Nephron progenitor cell (in vitro differentiated cells): Measurements from ENCODE around the gene IFNAR1.

Source experiments
- DNase-seq: peaks from one replicate; pipeline ENCODE4 v3.0.0; 2021
- H3K27ac Mint-ChIP-seq: 2 replicates; pipeline ENCODE4 v1.8.0; 2021; ENCODE audit warnings: mild to moderate bottlenecking, moderate library complexity, mixed read lengths
- H3K27me3 Mint-ChIP-seq: 2 replicates; pipeline ENCODE4 v1.8.0; 2021; ENCODE audit warnings: mild to moderate bottlenecking, low read depth, mixed read lengths; ENCODE audit not compliant: poor library complexity
- H3K36me3 Mint-ChIP-seq: 2 replicates; pipeline ENCODE4 v1.8.0; 2021; ENCODE audit warnings: low read depth, mixed read lengths
- H3K4me1 Mint-ChIP-seq: 2 replicates; pipeline ENCODE4 v1.8.0; 2021; ENCODE audit warnings: mixed read lengths
- H3K4me3 Mint-ChIP-seq: 2 replicates; pipeline ENCODE4 v1.8.0; 2021; ENCODE audit warnings: mild to moderate bottlenecking, moderate library complexity, mixed read lengths
- H3K9me3 Mint-ChIP-seq: 2 replicates; pipeline ENCODE4 v1.8.0; 2021; ENCODE audit warnings: mild to moderate bottlenecking, moderate library complexity, mixed read lengths
- TF ChIP-seq, protein P1 (sequence below): fragments of 200-600 bp; sonication (generic); IDR thresholded peaks from 2 replicates; pipeline ENCODE4 v1.5.0; 2021; ENCODE audit warnings: antibody characterized with exemption

The IFNAR1 gene

DNA sequence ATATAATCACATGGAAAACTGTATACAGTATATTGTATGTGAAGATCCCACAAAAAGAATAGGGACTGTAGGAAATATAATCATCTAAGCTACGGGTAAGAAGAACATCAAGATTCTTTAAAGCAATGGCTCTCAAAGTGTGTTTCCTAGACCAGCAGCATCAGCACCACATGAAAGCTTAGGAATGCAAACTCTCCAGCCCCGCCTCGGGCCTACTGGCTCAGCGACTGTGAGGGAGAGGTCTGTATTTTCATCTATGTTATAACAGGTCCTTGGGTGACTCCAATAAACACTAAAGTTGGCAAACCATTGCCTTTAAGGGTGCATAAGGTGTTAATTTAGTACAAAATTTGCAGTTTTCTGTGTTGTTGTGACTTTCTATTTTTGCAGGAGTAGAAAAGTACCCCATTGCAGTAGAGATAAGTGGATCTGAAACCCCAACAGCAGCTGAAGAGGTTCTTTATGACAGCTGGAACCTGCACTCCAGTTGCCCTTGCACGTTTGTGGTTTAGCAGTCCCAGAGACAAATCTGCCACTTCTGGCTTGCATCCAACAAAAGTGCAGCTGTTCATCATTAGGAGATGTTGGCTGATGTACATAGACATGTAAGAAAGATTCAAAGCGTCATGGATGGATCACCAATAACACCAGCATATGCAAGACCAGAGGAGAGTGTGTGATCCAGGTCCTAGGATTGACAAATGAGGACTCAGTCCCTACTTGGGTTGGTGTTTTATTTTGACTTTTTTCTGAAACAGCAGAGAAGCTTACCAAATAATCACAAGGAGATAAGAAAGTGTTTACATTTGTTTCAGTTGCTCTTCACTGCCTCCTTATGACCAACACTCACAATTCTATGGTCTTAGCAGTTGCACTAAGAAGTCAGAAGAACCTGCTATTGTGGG is 15.9 kb upstream of the IFNAR1 start:
- H3K4me3 Mint-ChIP-seq: no peak overlapping the region
- no peaks in the 10 kb centered on the region for H3K4me1 Mint-ChIP-seq
- no peak overlapping the region for H3K27ac Mint-ChIP-seq

GRCh38 chr21:33309778-33310177 is 15.0 kb upstream of the IFNAR1 start:
- Mint-ChIP-seq H3K4me3 (no peak overlapping the region), H3K27me3 (peaks cover 14% of the 10 kb centered on the region), H3K27ac (no peak overlapping the region), H3K4me1 (no peaks in the 10 kb centered on the region), H3K36me3 (no peaks in the 10 kb centered on the region), H3K9me3 (peaks cover 13% of the 10 kb centered on the region)
- no peak for DNase-seq
- TF ChIP-seq, protein P1, sequence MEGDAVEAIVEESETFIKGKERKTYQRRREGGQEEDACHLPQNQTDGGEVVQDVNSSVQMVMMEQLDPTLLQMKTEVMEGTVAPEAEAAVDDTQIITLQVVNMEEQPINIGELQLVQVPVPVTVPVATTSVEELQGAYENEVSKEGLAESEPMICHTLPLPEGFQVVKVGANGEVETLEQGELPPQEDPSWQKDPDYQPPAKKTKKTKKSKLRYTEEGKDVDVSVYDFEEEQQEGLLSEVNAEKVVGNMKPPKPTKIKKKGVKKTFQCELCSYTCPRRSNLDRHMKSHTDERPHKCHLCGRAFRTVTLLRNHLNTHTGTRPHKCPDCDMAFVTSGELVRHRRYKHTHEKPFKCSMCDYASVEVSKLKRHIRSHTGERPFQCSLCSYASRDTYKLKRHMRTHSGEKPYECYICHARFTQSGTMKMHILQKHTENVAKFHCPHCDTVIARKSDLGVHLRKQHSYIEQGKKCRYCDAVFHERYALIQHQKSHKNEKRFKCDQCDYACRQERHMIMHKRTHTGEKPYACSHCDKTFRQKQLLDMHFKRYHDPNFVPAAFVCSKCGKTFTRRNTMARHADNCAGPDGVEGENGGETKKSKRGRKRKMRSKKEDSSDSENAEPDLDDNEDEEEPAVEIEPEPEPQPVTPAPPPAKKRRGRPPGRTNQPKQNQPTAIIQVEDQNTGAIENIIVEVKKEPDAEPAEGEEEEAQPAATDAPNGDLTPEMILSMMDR: no peak

More for the DNA sequence above, 15.9 kb upstream of the IFNAR1 start:
- Mint-ChIP-seq H3K9me3 (peaks cover 12% of the 10 kb centered on the region), H3K27me3 (peaks cover 8% of the 10 kb centered on the region), H3K36me3 (no peaks in the 10 kb centered on the region)
- TF ChIP-seq, protein P1: no peak
- no peak for DNase-seq

DNA sequence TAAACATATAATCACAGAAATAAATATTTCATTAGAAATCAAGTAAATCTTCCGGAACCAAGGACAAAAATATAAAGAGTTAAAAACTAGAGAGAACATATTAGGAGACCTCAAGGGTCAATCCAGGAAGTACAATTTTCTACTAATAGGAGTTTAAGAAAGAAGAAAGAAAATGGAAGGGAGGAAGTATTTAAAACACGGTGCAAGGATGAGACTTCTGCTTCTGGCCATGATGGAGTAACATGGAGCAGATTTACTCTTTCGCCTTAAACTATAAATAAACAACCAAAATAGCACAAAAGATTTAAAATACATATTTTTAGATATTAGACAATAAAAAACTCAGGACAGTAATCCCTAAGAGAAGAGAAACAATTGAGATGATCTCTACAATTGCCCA is 12.6 kb upstream of the IFNAR1 start:
- TF ChIP-seq, protein P1: no peak
- Mint-ChIP-seq H3K4me1 (no peaks in the 10 kb centered on the region), H3K27ac (no peak overlapping the region), H3K27me3 (peaks cover 19% of the 10 kb centered on the region), H3K4me3 (no peak overlapping the region), H3K36me3 (no peaks in the 10 kb centered on the region), H3K9me3 (peaks cover 13% of the 10 kb centered on the region)
- DNase-seq: no peak

DNA sequence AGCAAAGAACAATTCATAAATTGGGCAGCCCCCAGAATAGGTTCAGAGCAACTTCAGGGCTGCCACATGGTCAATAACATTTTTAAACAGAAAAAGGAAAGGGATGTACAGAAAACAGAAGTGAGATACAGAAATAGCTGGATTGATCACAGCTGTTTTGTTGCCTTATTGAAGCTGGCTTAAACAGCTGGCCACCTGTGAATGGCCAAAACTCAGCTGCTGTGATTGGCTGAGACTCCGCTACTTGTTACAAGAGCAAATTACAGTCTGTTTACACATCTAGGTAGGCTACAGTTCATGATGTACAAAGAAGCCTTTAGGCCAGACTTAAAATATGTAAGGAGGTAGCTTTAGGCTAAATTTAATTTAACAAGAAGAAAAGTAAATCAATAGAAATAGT is 11.6 kb upstream of the IFNAR1 start:
- Mint-ChIP-seq H3K27ac (no peak overlapping the region), H3K9me3 (peaks cover 13% of the 10 kb centered on the region)
- TF ChIP-seq, protein P1: no peak

DNA sequence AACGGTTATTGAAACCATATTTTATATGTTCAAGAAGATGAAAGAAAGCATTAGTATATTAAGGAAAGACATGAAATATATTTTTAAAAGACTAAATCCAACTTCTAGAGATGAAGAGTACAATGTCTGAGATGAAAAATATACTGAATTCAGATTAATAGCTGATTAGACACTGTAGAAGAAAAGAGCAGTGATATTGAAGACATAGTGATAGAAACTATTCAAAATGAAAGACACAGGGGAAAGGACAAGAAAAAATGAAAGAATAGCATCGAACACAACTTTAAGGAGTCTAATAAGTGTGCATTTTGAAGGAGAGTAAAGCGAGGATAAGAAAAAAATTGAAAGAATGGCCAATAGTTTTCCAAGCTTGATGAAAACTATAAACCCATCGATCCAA is 11.2 kb upstream of the IFNAR1 start:
- H3K4me1 Mint-ChIP-seq: no peaks in the 10 kb centered on the region
- TF ChIP-seq, protein P1: no peak
- no peak overlapping the region for H3K27ac Mint-ChIP-seq
- H3K36me3 Mint-ChIP-seq: no peaks in the 10 kb centered on the region
- H3K9me3 Mint-ChIP-seq: peaks cover 13% of the 10 kb centered on the region
- peaks cover 19% of the 10 kb centered on the region for H3K27me3 Mint-ChIP-seq
- no peak overlapping the region for H3K4me3 Mint-ChIP-seq
- no peak for DNase-seq

More for the DNA sequence above, 11.6 kb upstream of the IFNAR1 start:
- H3K4me3 Mint-ChIP-seq: no peak overlapping the region
- H3K36me3 Mint-ChIP-seq: no peaks in the 10 kb centered on the region
- no peak for DNase-seq
- H3K4me1 Mint-ChIP-seq: no peaks in the 10 kb centered on the region
- peaks cover 19% of the 10 kb centered on the region for H3K27me3 Mint-ChIP-seq

DNA sequence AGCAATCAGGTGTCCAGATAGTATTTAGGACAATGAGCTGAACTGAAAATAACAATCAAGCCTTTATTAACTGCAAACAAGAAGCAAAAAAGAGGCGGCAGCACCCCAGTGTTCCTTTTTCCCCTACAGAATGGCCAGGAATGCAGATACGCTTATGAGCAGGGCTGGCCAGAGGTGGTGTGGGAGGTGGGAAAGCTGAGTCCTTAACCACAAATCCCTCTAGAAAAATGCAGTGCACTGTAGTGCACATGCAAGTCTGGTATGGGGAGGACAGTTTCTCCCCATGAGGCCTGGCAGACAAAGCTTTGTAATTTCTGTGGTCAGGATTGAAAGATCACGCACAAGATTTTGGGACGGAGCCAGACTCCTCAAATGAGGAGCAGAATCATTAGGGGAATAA is 10.7 kb upstream of the IFNAR1 start:
- Mint-ChIP-seq H3K9me3 (peaks cover 10% of the 10 kb centered on the region), H3K4me3 (no peak overlapping the region), H3K27ac (no peak overlapping the region), H3K27me3 (peaks cover 19% of the 10 kb centered on the region), H3K36me3 (no peaks in the 10 kb centered on the region), H3K4me1 (no peaks in the 10 kb centered on the region)
- TF ChIP-seq, protein P1: no peak
- no peak for DNase-seq
